ENCODE data around the gene SAP30L.

Gene SAP30L

DNA sequence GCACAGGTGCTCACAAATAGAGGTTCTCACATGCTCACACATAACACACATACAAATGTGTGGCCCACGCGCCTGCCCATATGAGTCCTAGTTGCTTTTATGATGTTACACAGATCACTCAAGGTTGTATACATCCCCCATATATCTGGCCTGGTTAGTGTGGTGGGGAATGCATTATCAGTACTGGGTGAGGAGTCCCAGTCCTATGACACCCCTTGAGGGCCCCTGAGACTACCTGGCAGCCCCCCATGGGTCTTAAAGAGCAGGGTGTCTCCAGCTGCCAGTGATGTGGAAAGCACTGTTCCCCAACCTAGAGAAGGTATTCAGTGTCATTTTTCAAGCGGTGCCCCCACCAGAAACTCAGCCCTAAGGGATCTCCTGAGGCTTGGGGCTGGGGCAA lies 35.0 kb downstream of the SAP30L start:
- DNase-seq (ENCODE audit: low read depth): no peak

DNA sequence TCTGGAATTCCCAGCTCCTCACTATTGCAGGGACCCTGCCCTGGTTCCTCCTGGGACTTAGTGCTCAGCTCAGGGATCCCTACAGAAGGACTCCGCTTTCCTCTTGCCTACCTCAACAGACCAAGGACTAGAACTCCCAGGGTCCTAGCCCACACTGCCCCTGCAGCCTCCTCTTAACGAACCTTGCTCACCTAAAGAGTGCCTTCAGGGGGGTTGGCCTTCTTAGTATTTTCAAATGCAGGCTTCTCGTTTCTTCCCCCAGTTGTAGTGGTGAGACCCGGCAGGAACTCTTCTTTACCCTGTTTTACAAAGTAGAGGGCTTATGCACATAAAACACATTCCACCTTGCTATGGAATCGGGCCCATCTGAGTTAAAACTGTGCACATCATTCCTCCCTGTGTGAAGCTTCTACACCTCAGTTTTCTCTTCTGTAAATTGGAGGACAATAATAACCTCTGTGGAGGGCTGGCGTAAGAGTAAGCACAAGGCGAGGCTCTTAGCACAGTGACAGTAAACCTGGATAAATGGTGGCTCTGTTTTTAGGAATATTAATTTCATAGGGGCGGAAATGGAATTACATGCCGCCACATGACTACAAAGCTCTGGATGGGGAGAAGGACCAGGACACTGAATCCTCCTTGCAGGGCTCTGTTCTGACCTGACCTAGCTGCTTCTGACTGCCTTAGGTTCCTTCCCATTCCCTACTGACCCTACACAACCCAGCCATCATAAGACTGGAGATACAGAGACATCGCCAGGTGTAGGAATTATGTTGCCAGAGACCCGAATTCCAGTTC lies 36.0 kb downstream of the SAP30L start:
- DNase-seq (ENCODE audit: low read depth): no peak

DNA sequence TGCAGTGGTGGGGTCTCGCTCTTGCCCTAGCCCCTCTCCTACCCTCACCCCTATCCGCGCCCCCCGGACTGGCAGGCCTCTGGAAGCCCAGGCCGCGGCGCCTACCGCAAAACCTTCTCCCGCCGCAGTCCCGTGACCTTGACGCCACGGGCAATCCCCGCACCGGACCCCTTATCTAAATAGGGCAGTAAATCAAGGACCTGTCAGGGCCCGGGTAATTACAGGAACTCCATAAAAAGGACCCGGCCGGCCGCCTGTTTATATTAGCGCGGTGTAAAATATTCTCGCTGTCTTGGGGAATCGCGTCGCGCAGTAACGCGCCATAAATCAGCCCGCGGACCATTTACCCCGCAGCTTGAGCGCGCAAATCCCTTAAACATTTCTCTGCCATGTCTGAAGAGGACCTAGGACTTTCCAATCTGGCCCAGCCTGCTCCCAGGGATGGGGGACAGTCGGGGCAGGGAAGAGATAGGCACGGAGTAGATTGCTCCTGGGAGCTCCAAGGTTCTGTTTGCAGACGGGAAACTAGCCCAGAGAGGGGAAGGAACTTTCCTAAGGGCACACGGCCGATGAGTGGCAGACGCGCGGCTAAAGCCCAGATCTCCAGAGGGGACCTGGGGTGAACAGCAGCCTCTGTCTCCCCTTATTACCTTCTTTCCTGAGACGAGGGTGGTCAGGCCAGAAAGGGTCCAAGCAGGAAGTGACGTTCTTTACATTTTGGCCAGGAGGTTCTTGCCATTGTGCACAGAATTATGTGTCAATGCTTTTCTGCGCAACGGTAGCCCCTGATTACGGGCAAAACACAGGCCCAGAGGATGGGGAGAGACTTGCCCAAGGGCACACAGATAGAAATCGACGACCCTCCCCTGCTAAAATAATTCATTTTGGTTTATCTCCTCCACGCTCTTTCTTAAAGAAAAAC lies 37.0 kb downstream of the SAP30L start:
- no peak for DNase-seq (ENCODE audit: low read depth)

DNA sequence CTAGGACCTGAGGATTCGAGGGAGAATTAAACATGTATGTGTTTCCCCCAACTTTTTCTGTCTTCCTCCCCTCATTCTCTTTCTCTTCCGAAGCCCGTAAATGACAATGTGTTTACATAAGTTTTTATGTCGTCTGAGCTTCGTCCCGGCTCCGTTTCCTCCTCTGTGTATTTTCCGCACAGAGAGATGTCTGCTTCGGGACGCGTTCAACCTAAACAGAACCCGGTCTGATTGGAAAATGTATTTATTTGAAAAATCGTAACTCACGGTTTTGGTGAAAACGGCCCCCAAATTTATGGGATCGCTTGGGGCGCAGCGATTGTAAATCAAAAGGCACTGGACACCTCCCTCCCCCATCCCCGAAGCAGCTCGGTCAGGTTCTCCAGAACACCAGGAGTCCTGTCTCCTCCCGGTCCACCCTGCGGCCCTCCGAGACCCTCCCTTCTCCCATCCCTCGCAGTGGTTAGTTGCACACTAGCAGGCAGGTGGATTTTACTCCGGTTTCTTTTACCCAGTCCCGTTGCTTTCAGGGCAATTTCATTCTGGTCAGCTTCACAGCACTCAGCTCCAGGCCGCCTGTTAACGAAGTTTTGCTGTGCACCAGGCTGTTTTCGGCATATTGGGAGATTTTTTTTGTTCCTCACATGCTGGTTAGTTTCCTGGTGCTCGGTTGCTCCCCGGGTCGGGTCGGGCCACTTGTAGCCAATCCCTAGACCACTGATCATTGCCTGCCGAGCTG lies 38.0 kb downstream of the SAP30L start:
- no peak for DNase-seq (ENCODE audit: low read depth)

DNA sequence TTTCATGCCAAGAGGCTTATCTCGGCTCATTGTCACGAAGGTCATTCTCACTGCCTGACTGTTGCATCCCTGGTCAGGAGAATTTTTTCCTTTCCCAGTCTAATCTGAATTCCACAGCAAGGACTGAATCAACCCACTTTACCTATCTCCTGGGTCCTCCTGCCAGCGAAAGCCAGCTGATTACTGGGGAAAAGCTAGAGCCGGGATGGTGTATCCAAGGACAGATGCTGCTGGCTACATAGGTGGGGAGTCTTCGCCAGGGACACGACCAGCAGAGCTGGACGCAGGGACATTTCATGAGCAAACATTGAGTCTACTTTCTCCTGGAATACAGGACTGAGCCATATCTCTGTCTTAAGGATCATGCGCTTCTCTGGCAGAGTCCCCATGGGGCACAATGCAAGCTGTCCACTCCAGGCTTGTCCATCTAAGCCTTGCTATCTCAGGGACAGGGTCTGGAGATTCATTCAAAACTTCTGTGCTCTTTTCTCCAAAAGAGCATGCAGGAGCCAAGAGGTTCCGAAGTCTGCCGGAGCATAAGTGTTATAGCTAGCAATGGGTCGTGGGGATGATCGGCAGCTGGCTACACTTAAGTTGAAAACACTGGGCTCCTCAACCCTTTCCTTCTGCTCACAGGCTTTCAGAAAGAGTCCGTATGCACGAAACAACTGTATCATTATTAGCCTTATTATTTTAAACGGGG lies 38.7 kb downstream of the SAP30L start:
- no peak for DNase-seq (ENCODE audit: low read depth)

DNA sequence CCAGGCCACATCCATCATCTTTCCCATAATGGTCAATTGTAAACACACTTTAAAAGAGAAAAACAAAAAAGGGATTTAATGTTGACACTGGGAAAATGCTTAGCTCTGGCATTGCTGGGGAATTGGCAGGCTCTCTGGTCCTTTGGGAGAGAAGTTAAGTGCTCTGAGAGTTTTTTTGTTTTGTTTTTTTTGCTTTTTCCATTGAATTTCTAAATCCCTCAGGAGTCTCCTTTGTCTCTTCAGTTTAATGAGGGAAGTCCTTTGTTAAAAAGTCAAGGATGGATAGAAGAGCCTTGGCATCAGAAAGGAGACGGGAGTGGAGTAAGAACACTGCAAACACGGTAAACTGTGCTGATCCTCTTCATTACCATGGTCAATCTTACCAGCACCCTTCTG lies 39.3 kb downstream of the SAP30L start:
- DNase-seq (ENCODE audit: low read depth): no peak

DNA sequence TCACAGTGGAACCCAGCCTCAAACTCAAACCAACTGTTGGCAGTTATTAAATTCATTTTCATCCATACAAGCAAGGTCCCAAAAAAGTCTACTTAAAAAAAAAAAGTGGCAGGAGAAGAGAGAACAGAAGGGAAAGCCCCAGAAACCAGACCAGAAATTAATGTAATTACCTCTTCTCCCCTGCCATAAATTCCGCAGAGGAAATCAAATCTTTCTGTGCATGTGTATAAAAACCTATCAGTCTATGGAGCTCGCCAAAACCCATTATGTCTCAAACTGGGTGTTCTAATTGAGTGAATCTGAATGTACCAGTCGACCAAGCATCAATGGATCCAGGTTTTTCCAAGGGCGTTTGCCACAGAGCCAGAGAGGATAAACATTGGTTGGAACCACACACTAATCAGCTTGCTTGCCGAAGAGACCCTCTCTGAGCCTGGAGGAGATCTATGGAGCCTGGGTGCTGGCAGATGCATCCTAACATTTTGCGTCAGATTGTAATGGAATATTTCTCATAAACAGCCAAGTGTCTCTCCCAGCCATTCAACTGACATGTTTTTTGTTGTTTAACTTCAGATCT lies 40.1 kb downstream of the SAP30L start:
- no peak for DNase-seq (ENCODE audit: low read depth)

DNA sequence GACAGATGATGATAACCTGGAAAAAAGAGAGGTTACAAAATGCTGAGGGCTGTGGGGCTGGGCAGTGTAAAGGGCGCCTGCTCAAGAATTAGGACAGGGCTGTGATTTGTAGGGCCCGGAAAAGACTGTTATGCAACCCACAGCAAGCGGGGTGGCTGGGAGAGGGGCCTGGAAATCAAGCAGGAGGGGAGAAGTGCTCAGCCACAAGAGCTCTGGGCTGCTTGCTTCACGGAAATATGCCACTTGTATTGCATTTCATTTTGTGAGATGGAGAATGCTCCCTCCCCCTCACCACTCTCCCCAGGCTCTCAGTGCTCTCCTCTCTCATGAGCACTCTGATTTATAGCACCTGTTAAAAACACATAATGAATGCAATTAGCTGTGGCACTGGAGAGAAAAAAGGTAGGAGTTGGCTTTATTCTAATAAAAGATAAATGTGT lies 40.6 kb downstream of the SAP30L start:
- DNase-seq (ENCODE audit: low read depth): no peak

DNA sequence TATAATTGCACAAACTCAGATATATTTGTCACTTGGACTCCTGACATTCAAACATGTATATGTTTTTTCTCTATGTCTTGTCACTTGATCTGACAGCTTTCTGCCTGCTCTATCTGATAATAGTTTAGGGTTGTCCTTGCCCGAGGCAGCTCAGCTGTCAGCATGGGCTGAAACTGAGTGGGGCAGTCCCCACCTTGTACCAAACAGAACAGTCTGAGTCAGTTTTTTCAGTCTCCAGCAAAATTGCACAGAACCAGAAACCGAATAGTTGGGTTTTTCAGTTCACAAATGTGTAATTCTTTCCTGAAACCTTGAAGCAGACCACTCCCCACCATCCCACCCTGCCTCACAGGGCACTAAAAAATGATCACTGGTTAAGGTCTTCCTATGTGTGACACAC lies 41.7 kb downstream of the SAP30L start:
- DNase-seq (ENCODE audit: low read depth): no peak

DNA sequence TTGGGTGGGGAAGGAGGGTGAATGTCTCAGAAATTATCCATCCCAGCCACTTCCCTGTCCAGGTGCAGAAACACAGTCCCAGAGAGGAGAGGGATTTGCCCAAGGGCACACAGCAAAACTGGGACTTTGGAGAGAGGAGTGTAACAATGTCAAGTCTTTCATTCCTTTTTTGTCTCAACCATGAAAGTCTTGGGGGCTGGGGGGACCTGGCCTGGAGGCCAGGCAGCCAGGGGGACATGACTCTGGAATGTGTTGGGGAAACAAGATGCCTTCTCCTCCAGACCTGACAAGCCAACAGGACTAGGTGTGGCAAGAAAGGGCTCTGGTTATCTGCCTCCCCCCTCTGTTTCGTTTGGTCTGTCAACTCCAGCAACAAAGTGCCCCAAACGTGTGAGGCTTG lies 46.1 kb downstream of the SAP30L start:
- no peak for DNase-seq (ENCODE audit: low read depth)

DNA sequence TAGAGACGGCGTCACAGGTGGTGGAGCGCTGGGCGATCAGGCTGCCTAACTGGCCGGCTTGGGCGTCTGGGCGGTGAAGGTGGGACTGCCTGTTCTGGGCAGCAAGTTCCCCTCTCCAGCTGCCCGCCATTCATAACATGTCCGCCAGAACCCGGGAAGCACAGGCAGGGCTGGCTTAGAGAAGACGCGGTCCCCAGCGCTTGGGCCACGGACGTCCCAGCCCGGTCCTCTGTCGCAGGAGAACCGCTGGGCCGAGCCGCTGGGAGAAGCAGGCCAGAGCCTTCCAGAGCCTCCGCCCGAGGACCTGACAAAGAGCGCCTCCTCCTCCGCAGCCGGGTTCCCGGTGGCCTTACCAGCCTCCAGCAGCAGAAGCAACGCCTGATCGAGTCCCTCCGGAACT lies 47.5 kb downstream of the SAP30L start:
- DNase-seq (ENCODE audit: low read depth): no peak

DNA sequence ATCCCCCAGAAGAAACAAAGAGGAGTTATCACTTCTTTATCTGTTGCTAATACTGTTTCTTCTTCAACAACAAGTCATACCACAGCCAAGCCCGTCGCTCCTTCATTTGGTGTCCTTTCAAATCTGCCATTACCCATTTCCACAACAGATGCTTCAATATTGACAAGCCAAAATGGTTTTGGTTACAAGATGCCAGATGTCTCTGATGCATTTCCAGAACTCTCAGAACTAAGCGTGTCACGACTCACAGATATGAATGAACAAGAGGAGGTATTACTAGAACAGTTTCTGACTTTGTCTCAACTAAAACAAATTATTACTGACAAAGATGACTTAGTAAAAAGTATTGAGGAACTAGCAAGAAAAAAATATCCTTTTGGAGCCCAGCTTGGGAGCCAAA lies 48.2 kb downstream of the SAP30L start:
- no peak for DNase-seq (ENCODE audit: low read depth)

DNA sequence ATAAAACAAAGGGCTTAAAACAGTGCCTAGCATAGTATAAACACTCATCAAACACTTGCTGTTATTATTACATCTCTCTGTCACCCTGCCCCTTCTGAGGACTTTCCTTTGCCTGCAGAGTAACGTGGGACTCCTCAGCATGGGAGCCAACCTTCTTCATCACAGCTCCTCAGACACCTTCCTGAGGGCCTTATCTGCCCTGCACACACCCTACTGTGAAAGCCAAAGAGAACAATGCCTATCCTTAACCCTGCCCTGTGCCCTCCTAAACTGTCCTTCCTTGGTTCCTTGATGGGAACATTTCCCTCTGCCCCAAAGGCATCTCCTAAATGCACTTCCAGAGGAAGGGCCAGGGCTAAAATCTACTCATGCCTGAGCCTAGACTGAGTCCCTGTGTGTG lies 52.8 kb downstream of the SAP30L start:
- DNase-seq (ENCODE audit: low read depth): no peak

DNA sequence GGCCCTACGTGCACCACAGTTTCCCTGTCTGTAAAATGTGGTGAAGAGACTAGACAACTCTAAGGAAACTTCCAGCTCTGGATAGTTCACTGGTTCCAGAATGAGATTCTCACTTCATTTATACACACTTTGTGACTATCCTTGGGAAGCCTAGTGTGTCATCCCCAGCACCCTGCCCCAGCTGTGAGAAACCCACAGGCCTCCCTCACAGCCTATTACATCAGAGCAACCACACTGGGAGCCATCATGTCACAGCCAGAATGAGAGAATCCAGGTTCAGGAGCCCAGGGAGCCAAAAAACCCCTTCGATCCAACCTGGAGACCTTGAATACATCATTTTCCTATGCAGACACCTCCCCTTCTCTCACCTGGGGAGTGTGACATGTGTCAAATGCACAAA lies 53.2 kb downstream of the SAP30L start:
- no peak for DNase-seq (ENCODE audit: low read depth)

DNA sequence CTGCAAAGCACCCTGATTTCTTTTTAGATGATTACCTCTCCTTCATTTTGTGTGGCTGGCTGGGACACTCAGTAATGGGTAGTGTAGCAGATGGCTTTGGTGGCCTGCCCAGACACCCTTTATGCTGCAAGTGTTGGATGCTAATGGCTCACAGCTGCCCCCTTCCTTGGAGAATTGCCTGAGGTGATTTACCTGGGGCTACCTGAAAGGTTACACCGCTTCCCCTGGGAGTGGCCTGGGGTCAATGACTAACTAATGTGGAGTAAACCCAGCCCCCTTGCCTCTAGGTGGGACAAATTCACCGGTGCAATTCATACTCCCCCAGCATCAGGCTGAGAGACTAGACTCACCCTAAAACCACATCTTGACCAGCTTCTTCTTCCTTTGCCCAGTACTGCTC lies 55.8 kb downstream of the SAP30L start:
- DNase-seq (ENCODE audit: low read depth): no peak

DNA sequence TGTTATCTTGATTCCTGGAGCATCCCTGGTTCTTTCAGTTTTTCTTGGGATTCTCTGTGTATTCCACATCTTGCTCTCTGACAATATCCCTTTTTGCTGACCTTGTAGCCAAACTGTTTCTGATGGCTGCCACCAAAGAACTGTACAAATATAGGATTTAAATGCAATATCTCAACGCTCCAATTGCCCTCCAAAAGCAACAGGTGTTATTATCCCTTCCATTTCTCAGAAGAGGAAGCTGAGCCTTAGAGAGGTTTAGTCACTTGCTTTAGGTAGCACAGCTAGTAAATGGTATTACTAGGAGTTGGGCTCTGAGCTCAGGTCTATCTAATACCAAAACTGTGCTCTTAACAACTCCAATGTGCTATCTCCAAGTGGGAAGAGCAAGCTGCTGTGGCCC lies 56.4 kb downstream of the SAP30L start:
- DNase-seq (ENCODE audit: low read depth): no peak

DNA sequence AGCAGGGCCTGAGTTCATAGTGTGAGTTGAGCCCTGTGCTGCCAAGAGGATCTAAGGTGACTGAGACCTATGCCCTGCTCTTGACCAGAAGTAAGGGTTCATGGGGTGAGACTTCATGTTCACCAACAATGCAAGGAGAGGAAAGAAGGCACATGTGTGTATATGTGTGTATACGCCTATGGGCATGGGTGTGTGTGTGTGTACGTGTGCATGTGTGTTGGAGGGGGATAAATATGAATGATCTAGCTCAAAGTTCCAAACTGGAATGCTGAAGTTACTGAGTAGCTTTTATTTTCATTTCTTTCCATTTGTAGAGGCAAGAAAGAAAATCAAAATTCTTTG lies 57.9 kb downstream of the SAP30L start:
- DNase-seq (ENCODE audit: low read depth): no peak

DNA sequence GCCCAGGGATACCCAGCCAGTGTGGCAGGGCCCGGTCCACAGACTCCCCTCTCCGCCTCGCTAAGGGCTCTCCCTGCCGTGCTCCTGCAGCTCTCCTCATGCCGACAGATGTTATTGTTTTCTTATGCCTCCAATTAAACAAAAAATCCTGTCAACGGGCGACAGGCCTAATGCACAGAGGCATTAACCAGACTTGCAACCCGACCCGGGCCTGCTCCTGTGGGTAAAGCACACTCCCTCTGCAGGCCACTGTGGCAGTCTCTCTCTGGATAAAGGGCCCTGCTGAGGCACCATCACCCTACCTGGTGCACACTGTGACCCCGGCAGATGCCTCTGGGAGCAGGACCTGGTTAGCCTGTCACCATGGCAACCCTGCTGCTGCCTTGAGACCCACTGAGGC lies 59.8 kb downstream of the SAP30L start:
- no peak for DNase-seq (ENCODE audit: low read depth)

DNA sequence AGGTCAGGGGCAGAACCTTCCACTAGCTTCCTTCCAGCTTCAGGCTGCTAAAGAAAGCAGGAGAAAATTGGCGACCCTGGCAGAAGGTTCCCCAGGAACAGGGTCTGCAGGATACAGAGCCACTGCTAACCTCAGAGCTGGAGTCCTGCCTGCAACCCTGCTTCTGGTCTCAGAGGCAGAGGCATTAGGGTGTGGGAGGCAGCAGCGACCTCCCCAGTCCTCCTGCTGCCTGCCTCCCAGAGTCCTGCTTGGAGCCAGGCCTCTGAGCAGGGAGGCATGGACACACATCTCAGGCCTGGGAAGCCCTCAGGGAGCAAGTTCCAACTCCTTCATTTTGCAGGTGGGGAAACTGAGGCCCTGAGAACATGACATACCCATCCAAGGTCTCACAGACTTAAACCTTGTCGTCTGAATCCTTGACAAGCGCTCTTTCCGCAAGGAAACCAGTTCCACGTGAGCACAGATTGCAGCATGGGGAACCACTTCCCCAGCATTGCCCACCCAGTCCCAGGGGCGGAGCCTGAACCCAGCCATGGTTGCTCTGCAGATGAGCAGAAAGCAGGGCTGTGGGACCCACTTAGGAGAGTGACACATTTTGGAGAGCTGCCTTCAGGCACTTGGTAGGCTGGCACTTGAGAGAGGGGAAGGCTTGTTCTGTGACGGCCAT lies 60.4 kb downstream of the SAP30L start:
- DNase-seq (ENCODE audit: low read depth): no peak

DNA sequence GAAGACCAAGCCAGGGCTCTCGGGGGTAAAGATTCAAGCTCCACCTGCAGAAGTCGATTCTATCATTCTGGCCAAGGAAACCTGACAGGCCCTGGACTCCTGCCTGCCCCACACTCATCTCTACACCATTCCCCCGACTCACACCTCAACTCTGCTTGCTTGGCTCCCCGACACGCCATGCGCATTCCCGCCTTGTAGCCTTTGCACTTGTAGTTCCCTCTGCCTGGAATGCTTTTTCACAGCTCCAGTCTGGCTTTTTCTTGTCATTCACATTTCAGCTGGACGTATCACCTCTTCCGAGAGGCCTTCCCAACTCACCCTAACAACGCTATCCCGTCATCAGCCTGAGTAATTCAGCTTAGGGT lies 60.9 kb downstream of the SAP30L start:
- DNase-seq (ENCODE audit: low read depth): no peak

DNA sequence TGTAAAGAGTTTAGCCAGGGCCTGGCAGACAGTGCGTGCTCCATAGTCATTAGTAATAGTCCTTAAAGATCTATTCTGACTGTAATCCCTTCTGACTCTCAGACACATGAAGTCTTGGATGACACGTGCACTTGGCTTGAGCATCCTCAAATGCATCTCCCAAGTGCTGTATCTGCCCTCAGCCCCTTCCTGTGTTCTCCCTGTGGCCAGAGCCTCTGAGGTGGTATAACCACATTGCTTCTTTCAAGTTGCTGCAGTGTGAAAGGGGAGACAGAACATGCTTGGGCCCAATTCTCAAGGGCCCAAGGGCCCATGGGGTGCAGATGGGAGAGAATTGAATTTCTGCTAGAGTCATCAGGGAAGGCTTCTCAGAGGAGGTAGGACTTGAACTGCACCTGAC lies 62.3 kb downstream of the SAP30L start:
- no peak for DNase-seq (ENCODE audit: low read depth)
